Stimulated activated CD4-positive, alpha-beta T cell treated with anti-CD3 and anti-CD28 coated beads, TNF-alpha, amount 100 ng/mL, for 24 hours (primary cell): Measurements from ENCODE around the gene DNAJC1.

ENCODE experiments used
- DNase-seq, 3 experiments: peaks; one replicate each; pipeline ENCODE4 v3.0.0-alpha.2; 2020; ENCODE audit warnings: low read depth in 3 of 3

Gene DNAJC1

GRCh38 chr10:22006379-22006884 is 2.9 kb upstream of the DNAJC1 start:
- no peak for DNase-seq

- DNase-seq, result no peak
These were observed 2.2 kb upstream of the DNAJC1 start for GRCh38 chr10:22005763-22006162.

GRCh38 chr10:22003964-22004281 is 393 bp upstream of the DNAJC1 start:
- DNase-seq, result no peak

GRCh38 chr10:22002591-22003176 is 846 bp downstream of the DNAJC1 start:
- DNase-seq, result peak in 1 of 3 experiments; percentile 2

- no peak for DNase-seq
These were observed 8.0 kb downstream of the DNAJC1 start for GRCh38 chr10:21995557-21995956.

- no peak for DNase-seq
These were observed 10.0 kb downstream of the DNAJC1 start for GRCh38 chr10:21993360-21994001.

- no peak for DNase-seq
These were observed 11.7 kb downstream of the DNAJC1 start for GRCh38 chr10:21991785-21992184.

GRCh38 chr10:21990449-21990848 is 13.1 kb downstream of the DNAJC1 start:
- DNase-seq, result no peak

GRCh38 chr10:21989453-21990154 is 13.9 kb downstream of the DNAJC1 start:
- DNase-seq, result no peak

GRCh38 chr10:21985541-21985940 is 18.0 kb downstream of the DNAJC1 start:
- DNase-seq, result no peak

- DNase-seq, result no peak
These were observed 22.4 kb downstream of the DNAJC1 start for GRCh38 chr10:21981118-21981517.

GRCh38 chr10:21980691-21981090 is 22.8 kb downstream of the DNAJC1 start:
- DNase-seq, result no peak

- DNase-seq, result no peak
These were observed 25.2 kb downstream of the DNAJC1 start for GRCh38 chr10:21978191-21978862.

GRCh38 chr10:21976739-21977138 is 26.8 kb downstream of the DNAJC1 start:
- DNase-seq, result no peak

GRCh38 chr10:21976280-21976679 is 27.2 kb downstream of the DNAJC1 start:
- no peak for DNase-seq

- DNase-seq, result no peak
These were observed 28.0 kb downstream of the DNAJC1 start for GRCh38 chr10:21975378-21975990.

- no peak for DNase-seq
These were observed 30.9 kb downstream of the DNAJC1 start for GRCh38 chr10:21972584-21972983.

- DNase-seq, result no peak
These were observed 33.9 kb downstream of the DNAJC1 start for GRCh38 chr10:21969326-21970287.

GRCh38 chr10:21964983-21965665 is 38.4 kb downstream of the DNAJC1 start:
- no peak for DNase-seq

GRCh38 chr10:21962358-21962757 is 41.2 kb downstream of the DNAJC1 start:
- DNase-seq, result no peak
